ENCODE results near the gene PDPK1. TPM values are rescaled to one million over a fixed set of nuclear protein-coding genes. Genes with fewer than 3 reads are reported as not detected.
"Not testable (repeated sequence)": the region's sequence is repeated elsewhere in the genome, so short reads cannot be mapped to it uniquely, and the experiment has no call there.

The PDPK1 gene
- total and polyA plus RNA-seq, 3 experiments from 2014 or later = 46.2 to 58.5 (median 56.8) TPM

GRCh38 chr16:2604016-2604369, 66.2 kb downstream of the PDPK1 start:
- Mint-ChIP-seq H3K4me1 (peaks cover 16 to 28% (median 26%) of the 10 kb centered on the region in 3 donors), H3K27ac (peak overlapping the region; percentile 33 to 96 (median 88)), H3K4me3 (peak overlapping the region; percentile 94 to 98 (median 96)), H3K36me3 (peaks cover 0 to 11% (median 0%) of the 10 kb centered on the region in 3 donors)
- H3K36me3 ChIP-seq (ENCODE audit: insufficient read depth, low read length); H3K4me1 ChIP-seq (ENCODE audit: insufficient read depth, low read length); CTCF ChIA-PET; H3K9me3 ChIP-seq (ENCODE audit: low read length); DNase-seq; H3K27me3 ChIP-seq (ENCODE audit: insufficient read depth, low read length, poor library complexity, severe bottlenecking); H3K27me3 Mint-ChIP-seq; POLR2A ChIA-PET; H3K9me3 Mint-ChIP-seq: not testable (repeated sequence)
- H3K27ac ChIP-seq (ENCODE audit: low read depth, low read length) = peak overlapping the region; percentile 63
- peak overlapping the region; percentile 78 for H3K4me3 ChIP-seq (ENCODE audit: low read length)

DNA sequence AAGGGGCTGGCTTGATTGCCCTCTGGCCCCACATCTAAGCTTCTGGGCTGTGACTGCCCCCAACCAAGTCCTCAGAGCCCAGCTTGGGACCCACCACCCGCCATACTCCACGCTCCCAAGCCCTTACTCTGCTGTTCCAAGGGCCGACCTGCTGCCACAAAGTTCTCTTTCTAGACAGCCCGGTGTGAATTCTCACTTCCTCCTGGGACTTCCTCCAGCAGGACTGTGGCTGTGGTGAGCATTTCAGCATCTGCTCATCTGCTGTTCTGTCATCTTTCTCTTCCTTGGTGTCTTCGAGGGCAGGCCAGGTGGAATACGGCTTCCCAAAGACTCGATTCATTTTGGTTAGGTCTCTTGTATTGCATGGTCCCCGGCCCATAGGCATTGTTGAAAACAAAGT, 69.0 kb downstream of the PDPK1 start:
- H3K9me3 ChIP-seq (ENCODE audit: low read length); DNase-seq; H3K4me1 ChIP-seq (ENCODE audit: insufficient read depth, low read length); CTCF ChIA-PET; H3K27me3 ChIP-seq (ENCODE audit: insufficient read depth, low read length, poor library complexity, severe bottlenecking); H3K27ac ChIP-seq (ENCODE audit: low read depth, low read length); H3K9me3 Mint-ChIP-seq; POLR2A ChIA-PET; H3K36me3 ChIP-seq (ENCODE audit: insufficient read depth, low read length); H3K4me3 ChIP-seq (ENCODE audit: low read length); H3K4me3 Mint-ChIP-seq; H3K27ac Mint-ChIP-seq; H3K27me3 Mint-ChIP-seq: not testable (repeated sequence)
- Mint-ChIP-seq H3K36me3 (peaks cover 0 to 24% (median 0%) of the 10 kb centered on the region in 3 donors), H3K4me1 (peaks cover 16 to 28% (median 26%) of the 10 kb centered on the region in 3 donors)

- H3K4me3 Mint-ChIP-seq; H3K27me3 Mint-ChIP-seq; H3K27ac Mint-ChIP-seq; DNase-seq; H3K27me3 ChIP-seq (ENCODE audit: insufficient read depth, low read length, poor library complexity, severe bottlenecking); H3K27ac ChIP-seq (ENCODE audit: low read depth, low read length); CTCF ChIA-PET; POLR2A ChIA-PET; H3K36me3 ChIP-seq (ENCODE audit: insufficient read depth, low read length); H3K4me3 ChIP-seq (ENCODE audit: low read length); H3K9me3 ChIP-seq (ENCODE audit: low read length); H3K4me1 ChIP-seq (ENCODE audit: insufficient read depth, low read length); H3K9me3 Mint-ChIP-seq: not testable (repeated sequence)
- peaks cover 4 to 13% (median 11%) of the 10 kb centered on the region in 3 donors for H3K4me1 Mint-ChIP-seq
- H3K36me3 Mint-ChIP-seq = peaks cover 0 to 15% (median 0%) of the 10 kb centered on the region in 3 donors
Observed at GRCh38 chr16:2609345-2609744, 71.5 kb downstream of the PDPK1 start.

GRCh38 chr16:2609827-2610470, 72.1 kb downstream of the PDPK1 start:
- H3K9me3 ChIP-seq (ENCODE audit: low read length) = no peaks in the 10 kb centered on the region
- no peaks in the 10 kb centered on the region for H3K27me3 Mint-ChIP-seq
- H3K36me3 ChIP-seq (ENCODE audit: insufficient read depth, low read length) = peaks cover 4% of the 10 kb centered on the region
- H3K9me3 Mint-ChIP-seq = no peaks in the 10 kb centered on the region
- ChIA-PET POLR2A (no interaction called here), CTCF (no interaction called here)
- H3K4me1 ChIP-seq (ENCODE audit: insufficient read depth, low read length) = no peaks in the 10 kb centered on the region
- no peak for DNase-seq
- H3K27ac ChIP-seq (ENCODE audit: low read depth, low read length) = no peak overlapping the region
- H3K36me3 Mint-ChIP-seq = peaks cover 0 to 19% (median 0%) of the 10 kb centered on the region in 3 donors
- no peak overlapping the region for H3K4me3 ChIP-seq (ENCODE audit: low read length)
- peak overlapping the region in 1 of 8 donors; percentile 11 for H3K27ac Mint-ChIP-seq
- peaks cover 4 to 13% (median 11%) of the 10 kb centered on the region in 3 donors for H3K4me1 Mint-ChIP-seq
- H3K4me3 Mint-ChIP-seq = no peak overlapping the region
- no peaks in the 10 kb centered on the region for H3K27me3 ChIP-seq (ENCODE audit: insufficient read depth, low read length, poor library complexity, severe bottlenecking)

GRCh38 chr16:2610781-2611498, 73.1 kb downstream of the PDPK1 start:
- H3K4me3 Mint-ChIP-seq = no peak overlapping the region
- peaks cover 2 to 7% (median 5%) of the 10 kb centered on the region in 3 donors for H3K4me1 Mint-ChIP-seq
- ChIA-PET POLR2A (no interaction called here), CTCF (no interaction called here)
- peak overlapping the region in 1 of 8 donors; percentile 64 for H3K27ac Mint-ChIP-seq
- Histone ChIP-seq H3K27me3 (ENCODE audit: insufficient read depth, low read length, poor library complexity, severe bottlenecking) (no peaks in the 10 kb centered on the region), H3K9me3 (ENCODE audit: low read length) (no peaks in the 10 kb centered on the region), H3K4me1 (ENCODE audit: insufficient read depth, low read length) (no peaks in the 10 kb centered on the region), H3K4me3 (ENCODE audit: low read length) (no peak overlapping the region), H3K36me3 (ENCODE audit: insufficient read depth, low read length) (peaks cover 4% of the 10 kb centered on the region), H3K27ac (ENCODE audit: low read depth, low read length) (no peak overlapping the region)
- no peak for DNase-seq
- peaks cover 0 to 22% (median 0%) of the 10 kb centered on the region in 3 donors for H3K36me3 Mint-ChIP-seq
- no peaks in the 10 kb centered on the region for H3K27me3 Mint-ChIP-seq
- no peaks in the 10 kb centered on the region for H3K9me3 Mint-ChIP-seq

GRCh38 chr16:2611499-2611862, 73.7 kb downstream of the PDPK1 start:
- H3K27me3 Mint-ChIP-seq = no peaks in the 10 kb centered on the region
- H3K27ac Mint-ChIP-seq = peak overlapping the region in 1 of 8 donors; percentile 17
- Histone ChIP-seq H3K4me1 (ENCODE audit: insufficient read depth, low read length) (no peaks in the 10 kb centered on the region), H3K27me3 (ENCODE audit: insufficient read depth, low read length, poor library complexity, severe bottlenecking) (no peaks in the 10 kb centered on the region), H3K27ac (ENCODE audit: low read depth, low read length) (no peak overlapping the region), H3K4me3 (ENCODE audit: low read length) (no peak overlapping the region), H3K36me3 (ENCODE audit: insufficient read depth, low read length) (peaks cover 4% of the 10 kb centered on the region), H3K9me3 (ENCODE audit: low read length) (no peaks in the 10 kb centered on the region)
- POLR2A ChIA-PET = no interaction called here
- DNase-seq = no peak
- peaks cover 2 to 7% (median 5%) of the 10 kb centered on the region in 3 donors for H3K4me1 Mint-ChIP-seq
- peaks cover 0 to 22% (median 0%) of the 10 kb centered on the region in 3 donors for H3K36me3 Mint-ChIP-seq
- H3K9me3 Mint-ChIP-seq = no peaks in the 10 kb centered on the region
- H3K4me3 Mint-ChIP-seq = no peak overlapping the region
- CTCF ChIA-PET = no interaction called here

DNA sequence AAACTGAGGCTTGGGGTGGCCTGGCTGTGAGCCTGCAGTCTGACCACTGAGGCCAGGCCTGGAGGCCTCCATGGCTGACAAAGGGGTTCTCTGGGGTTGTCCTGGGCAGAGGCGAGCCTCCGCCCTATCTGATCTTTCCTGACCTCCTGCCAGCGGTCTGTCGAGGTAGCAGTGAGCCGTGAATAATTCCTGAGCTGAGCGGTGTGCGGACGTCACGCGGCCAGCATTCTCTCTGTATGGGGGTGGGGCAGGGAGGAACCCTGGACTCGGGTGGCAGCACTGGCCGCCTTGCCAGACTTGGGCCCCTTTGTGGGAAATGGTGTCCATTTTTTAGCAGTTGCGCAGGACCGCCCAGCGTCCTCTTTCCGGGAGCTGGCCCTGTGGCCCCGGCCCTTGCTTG, 74.1 kb downstream of the PDPK1 start:
- H3K27ac Mint-ChIP-seq; POLR2A ChIA-PET; H3K4me1 ChIP-seq (ENCODE audit: insufficient read depth, low read length); H3K4me3 ChIP-seq (ENCODE audit: low read length); CTCF ChIA-PET; DNase-seq; H3K9me3 Mint-ChIP-seq; H3K27ac ChIP-seq (ENCODE audit: low read depth, low read length); H3K27me3 Mint-ChIP-seq; H3K27me3 ChIP-seq (ENCODE audit: insufficient read depth, low read length, poor library complexity, severe bottlenecking); H3K36me3 ChIP-seq (ENCODE audit: insufficient read depth, low read length); H3K9me3 ChIP-seq (ENCODE audit: low read length); H3K4me1 Mint-ChIP-seq; H3K4me3 Mint-ChIP-seq: not testable (repeated sequence)
- peaks cover 0 to 22% (median 0%) of the 10 kb centered on the region in 3 donors for H3K36me3 Mint-ChIP-seq

- CTCF ChIA-PET; H3K27me3 Mint-ChIP-seq; H3K4me1 Mint-ChIP-seq; DNase-seq; H3K9me3 Mint-ChIP-seq; H3K4me3 ChIP-seq (ENCODE audit: low read length); H3K36me3 ChIP-seq (ENCODE audit: insufficient read depth, low read length); H3K27ac ChIP-seq (ENCODE audit: low read depth, low read length); H3K4me3 Mint-ChIP-seq; H3K27ac Mint-ChIP-seq; POLR2A ChIA-PET; H3K4me1 ChIP-seq (ENCODE audit: insufficient read depth, low read length); H3K27me3 ChIP-seq (ENCODE audit: insufficient read depth, low read length, poor library complexity, severe bottlenecking); H3K9me3 ChIP-seq (ENCODE audit: low read length): not testable (repeated sequence)
- peaks cover 0 to 22% (median 0%) of the 10 kb centered on the region in 3 donors for H3K36me3 Mint-ChIP-seq
Observed at GRCh38 chr16:2613251-2613650, 75.4 kb downstream of the PDPK1 start.
